HFF-Myc (cell line): Measurements from ENCODE around the gene SORBS2.
A peak's percentile ranks its signal among the peaks of the same experiment; 100 is the strongest.

Source experiments
- DNase-seq: peaks from one replicate; pipeline ENCODE4 v3.0.0-alpha.2; 2011; ENCODE audit warnings: low read depth; ENCODE audit errors: extremely low read depth
- H3K4me3 ChIP-seq: replicated peaks from 2 replicates; pipeline ENCODE4 v1.5.1; 2011; ENCODE audit warnings: low read depth, mild to moderate bottlenecking, control low read depth, low read length
- TF ChIP-seq, protein P1 (sequence below): IDR thresholded peaks from 2 replicates; pipeline ENCODE4 v1.5.1; 2012; ENCODE audit warnings: mild to moderate bottlenecking, low read depth, low read length, control low read depth; ENCODE audit errors: missing control alignments

The SORBS2 gene

DNA sequence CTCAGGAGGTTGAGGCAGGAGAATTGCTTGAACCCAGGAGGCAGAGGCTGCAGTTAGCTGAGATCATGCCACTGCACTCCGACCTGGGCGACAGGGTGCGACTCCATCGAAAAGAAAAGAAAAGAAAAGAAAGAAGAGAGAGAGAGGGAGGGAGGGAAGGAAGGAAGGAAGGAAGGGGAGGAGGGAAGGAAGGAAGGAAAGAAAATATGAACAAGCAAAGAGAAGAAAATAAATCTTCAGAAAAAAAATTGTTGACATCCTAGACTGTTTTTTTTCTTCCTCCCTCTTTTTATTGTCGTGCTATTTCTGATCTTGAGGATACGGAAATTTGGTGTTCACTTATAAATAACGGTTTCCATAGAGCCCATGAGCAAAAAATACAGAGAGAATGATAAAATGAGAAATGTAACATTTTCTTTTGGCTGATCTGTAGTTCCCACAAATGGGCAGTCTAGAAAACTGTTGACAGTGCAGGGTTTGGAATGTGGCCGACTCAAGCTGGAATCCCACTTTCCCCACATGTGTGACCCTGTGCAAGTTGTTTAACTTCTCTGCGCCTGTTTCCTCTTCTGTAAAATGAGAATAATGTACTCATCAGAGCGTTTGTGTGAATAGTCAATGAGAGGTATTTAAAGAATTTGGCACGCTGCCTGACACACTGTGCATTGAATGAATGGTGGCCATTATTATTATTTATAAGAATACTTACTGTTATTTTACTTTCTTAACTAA, 19.4 kb downstream of the SORBS2 start:
- TF ChIP-seq, protein P1, sequence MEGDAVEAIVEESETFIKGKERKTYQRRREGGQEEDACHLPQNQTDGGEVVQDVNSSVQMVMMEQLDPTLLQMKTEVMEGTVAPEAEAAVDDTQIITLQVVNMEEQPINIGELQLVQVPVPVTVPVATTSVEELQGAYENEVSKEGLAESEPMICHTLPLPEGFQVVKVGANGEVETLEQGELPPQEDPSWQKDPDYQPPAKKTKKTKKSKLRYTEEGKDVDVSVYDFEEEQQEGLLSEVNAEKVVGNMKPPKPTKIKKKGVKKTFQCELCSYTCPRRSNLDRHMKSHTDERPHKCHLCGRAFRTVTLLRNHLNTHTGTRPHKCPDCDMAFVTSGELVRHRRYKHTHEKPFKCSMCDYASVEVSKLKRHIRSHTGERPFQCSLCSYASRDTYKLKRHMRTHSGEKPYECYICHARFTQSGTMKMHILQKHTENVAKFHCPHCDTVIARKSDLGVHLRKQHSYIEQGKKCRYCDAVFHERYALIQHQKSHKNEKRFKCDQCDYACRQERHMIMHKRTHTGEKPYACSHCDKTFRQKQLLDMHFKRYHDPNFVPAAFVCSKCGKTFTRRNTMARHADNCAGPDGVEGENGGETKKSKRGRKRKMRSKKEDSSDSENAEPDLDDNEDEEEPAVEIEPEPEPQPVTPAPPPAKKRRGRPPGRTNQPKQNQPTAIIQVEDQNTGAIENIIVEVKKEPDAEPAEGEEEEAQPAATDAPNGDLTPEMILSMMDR = no peak
- peak; percentile 61 for DNase-seq
- no peak overlapping the region for H3K4me3 ChIP-seq

DNA sequence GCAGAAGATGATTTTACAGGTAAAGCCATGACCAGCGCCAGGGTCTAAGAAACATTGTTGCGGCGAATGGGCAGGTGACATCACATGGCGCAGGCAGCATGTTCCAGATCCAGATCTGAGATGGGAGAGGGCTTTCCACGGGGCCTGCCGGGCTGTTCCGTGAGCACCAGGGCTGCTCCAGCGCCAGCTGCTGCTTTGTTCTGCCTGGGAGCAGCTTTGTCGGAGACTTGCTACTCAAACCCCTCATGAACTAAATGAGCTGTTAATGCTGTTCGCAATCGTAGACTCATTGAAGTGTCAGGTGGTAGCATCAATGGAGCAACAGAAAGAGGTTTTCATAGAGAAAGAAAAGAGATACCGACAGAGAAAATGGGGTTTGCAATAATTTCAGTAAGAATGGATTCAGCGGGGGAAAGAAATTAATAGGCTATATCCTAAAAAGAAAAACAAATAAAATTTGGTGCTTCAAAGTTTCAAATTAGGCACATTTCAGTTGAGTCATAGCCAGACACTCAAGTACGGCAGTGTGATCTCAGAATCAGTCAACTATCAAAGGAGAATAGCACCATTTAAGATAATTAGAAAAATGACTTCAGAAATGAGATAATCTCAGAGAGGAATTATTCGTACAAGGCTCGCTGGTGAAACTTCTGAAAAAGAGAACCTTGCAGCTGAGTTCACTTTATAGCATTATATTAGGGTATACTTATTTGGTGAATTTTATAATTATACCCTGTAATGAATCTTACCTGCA, 23.9 kb downstream of the SORBS2 start:
- TF ChIP-seq, protein P1 = no peak
- no peak overlapping the region for H3K4me3 ChIP-seq
- no peak for DNase-seq

GRCh38 chr4:185786422-185786821, 25.6 kb downstream of the SORBS2 start:
- DNase-seq = no peak
- no peak overlapping the region for H3K4me3 ChIP-seq
- TF ChIP-seq, protein P1 = no peak

GRCh38 chr4:185783574-185783973, 28.4 kb downstream of the SORBS2 start:
- H3K4me3 ChIP-seq = no peak overlapping the region
- no peak for DNase-seq
- TF ChIP-seq, protein P1 = no peak

- TF ChIP-seq, protein P1 = no peak
- no peak overlapping the region for H3K4me3 ChIP-seq
- no peak for DNase-seq
Observed at GRCh38 chr4:185782523-185782922, 29.5 kb downstream of the SORBS2 start.

DNA sequence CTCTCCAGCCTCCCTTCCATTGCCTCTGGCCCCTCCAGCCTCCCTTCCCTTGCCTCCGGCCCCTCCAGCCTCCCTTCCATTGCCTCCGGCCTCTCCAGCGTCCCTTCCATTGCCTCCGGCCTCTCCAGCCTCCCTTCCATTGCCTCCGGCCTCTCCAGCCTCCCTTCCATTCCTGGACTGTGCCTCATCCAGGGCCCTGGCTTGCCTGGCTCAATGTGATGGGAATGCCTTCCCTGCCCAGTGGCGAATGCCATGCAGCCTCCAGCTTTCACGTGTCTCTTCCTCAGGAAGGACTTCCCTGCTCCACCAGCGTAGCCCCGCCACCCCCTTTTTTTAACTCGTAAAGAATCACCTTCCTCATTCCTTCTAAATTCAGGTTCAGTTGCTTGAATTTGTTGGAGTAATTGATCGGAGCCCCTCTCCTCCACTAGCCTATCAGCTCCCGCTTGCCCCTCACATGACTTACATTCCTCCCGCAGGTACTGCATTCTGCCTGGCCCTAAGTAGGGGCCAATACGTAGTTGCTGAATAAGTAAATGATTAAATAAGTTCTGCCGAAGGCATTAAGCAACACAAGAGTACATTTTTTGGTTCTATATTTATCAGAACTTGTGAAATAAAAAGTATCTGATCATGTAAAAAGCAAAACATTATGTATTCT, 30.3 kb downstream of the SORBS2 start:
- TF ChIP-seq, protein P1 = no peak
- DNase-seq = no peak

More for the DNA sequence above, 30.3 kb downstream of the SORBS2 start:
- H3K4me3 ChIP-seq = no peak overlapping the region
